SK-N-MC (cell line): Measurements from ENCODE around the gene ZSCAN30.

Experiments
- EZH2 ChIP-seq: fragments of 200-600 bp; sonication (generic); IDR thresholded peaks from one replicate; pipeline ENCODE4 v1.6.1; 2017; ENCODE audit warnings: antibody characterized with exemption
- POLR2AphosphoS5 ChIP-seq: IDR thresholded peaks from 2 replicates; pipeline ENCODE4 v1.6.1; 2012; ENCODE audit warnings: mild to moderate bottlenecking, low read depth, low read length, borderline replicate concordance

GRCh38 chr18:35326695-35327387 is 36.8 kb upstream of the ZSCAN30 start:
- no peak for TF ChIP-seq EZH2
- no peak for TF ChIP-seq POLR2AphosphoS5
